Activated CD8-positive, alpha-beta memory T cell treated with anti-CD3 and anti-CD28 coated beads, Interleukin-2, amount 50 U/mL, for 48 hours (primary cell): Measurements from ENCODE around the gene CAMK2B.
"Not testable (repeated sequence)": the region's sequence is repeated elsewhere in the genome, so short reads cannot be mapped to it uniquely, and the experiment has no call there.

Source experiments
- DNase-seq: peaks from one replicate; pipeline ENCODE4 v3.0.0-alpha.2; 2020

CAMK2B gene

GRCh38 chr7:44187636-44188416 is 137.6 kb downstream of the CAMK2B start:
- no peak for DNase-seq

- no peak for DNase-seq
Observed at GRCh38 chr7:44186736-44187135, 138.7 kb downstream of the CAMK2B start.

- no peak for DNase-seq
Observed at GRCh38 chr7:44185729-44186128, 139.7 kb downstream of the CAMK2B start.

GRCh38 chr7:44184873-44185446 is 140.4 kb downstream of the CAMK2B start:
- DNase-seq, result no peak

- DNase-seq, result no peak
Observed at GRCh38 chr7:44184206-44184872, 141.1 kb downstream of the CAMK2B start.

- no peak for DNase-seq
Observed at GRCh38 chr7:44183386-44183785, 142.0 kb downstream of the CAMK2B start.

- DNase-seq, result no peak
Observed at GRCh38 chr7:44182827-44183226, 142.6 kb downstream of the CAMK2B start.

- peak; percentile 30 for DNase-seq
Observed at GRCh38 chr7:44180631-44181030, 144.8 kb downstream of the CAMK2B start.

GRCh38 chr7:44177570-44178131 is 147.7 kb downstream of the CAMK2B start:
- DNase-seq, result peak; percentile 44

- DNase-seq, result no peak
Observed at GRCh38 chr7:44176486-44176885, 148.9 kb downstream of the CAMK2B start.

GRCh38 chr7:44175730-44176129 is 149.7 kb downstream of the CAMK2B start:
- no peak for DNase-seq

GRCh38 chr7:44174694-44174948 is 150.8 kb downstream of the CAMK2B start:
- DNase-seq, result not testable (repeated sequence)

GRCh38 chr7:44173911-44174693 is 151.3 kb downstream of the CAMK2B start:
- DNase-seq, result peak; percentile 32

- DNase-seq, result no peak
Observed at GRCh38 chr7:44172803-44173424, 152.5 kb downstream of the CAMK2B start.

- DNase-seq, result peak; percentile 28
Observed at GRCh38 chr7:44172352-44172751, 153.0 kb downstream of the CAMK2B start.

GRCh38 chr7:44171901-44172300 is 153.5 kb downstream of the CAMK2B start:
- peak; percentile 15 for DNase-seq

- DNase-seq, result no peak
Observed at GRCh38 chr7:44167920-44168319, 157.5 kb downstream of the CAMK2B start.
